HG03025 (cell line): ENCODE results near the gene RBM23.
A peak's percentile ranks its signal among the peaks of the same experiment; 100 is the strongest.
"Not testable (repeated sequence)": the region's sequence is repeated elsewhere in the genome, so short reads cannot be mapped to it uniquely, and the experiment has no call there.

Experiments used
- ATAC-seq: cut with Tn5 transposase; IDR thresholded peaks from one replicate; pipeline ENCODE4 v1.9.1; 2021; ENCODE audit warnings: mild to moderate bottlenecking, moderate library complexity; ENCODE audit not compliant: unreplicated experiment, low FRiP score

The RBM23 gene

DNA sequence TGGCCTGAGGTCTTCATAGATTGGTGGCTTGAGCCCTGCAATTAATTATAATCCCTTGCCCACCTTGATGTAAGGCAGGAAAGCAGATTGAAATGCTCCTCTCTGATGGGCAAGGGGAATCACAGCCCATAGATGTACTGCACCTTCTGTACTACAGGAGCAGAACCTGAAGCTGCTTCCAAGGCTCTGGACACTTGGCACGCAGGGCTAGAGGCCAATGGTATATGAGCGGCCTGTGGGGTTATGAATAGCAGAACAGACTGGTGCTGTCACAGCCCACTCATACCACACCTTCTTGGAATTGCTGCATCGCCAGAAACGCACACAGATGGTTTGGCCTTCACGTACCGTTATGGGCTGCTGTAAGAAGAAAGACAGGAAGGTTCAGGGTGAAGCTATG lies 1.7 kb upstream of the RBM23 start:
- no peak for ATAC-seq

DNA sequence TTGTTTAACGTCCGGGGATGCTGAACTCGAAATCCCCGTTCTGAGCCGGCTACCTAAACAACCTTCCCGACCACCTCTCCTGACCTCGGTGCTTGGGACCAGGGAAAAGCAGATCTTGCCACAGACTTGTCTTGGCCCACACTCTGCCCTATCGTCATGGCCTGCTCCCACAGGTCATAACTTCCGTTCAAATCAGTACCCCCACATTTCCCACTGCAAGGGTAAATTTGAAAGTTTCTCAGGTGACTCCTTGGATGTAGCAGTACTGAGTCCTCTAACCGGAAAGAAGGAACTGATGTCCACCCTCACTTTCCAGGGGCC lies 612 bp upstream of the RBM23 start:
- ATAC-seq = peak; percentile 2

- ATAC-seq = no peak
These were observed 2.9 kb downstream of the RBM23 start for GRCh38 chr14:22915886-22916521.

DNA sequence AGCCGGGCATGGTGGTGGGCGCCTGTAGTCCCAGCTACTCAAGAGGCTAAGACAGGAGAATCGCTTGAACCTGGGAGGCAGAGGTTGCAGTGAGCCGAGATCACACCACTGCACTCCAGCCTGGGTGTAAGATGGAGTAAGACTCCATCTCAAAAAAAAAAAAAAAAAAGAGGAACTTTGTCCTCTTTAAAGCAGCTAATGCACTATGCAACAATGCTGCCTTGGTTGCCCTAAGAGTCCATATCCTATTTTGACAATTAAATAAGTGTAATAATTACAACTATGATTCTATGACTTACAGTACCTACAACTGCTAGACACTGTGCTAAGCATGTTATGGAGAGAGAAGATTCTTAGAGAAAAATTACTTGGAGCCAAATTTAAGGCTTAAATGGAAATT lies 4.1 kb downstream of the RBM23 start:
- not testable (repeated sequence) for ATAC-seq

DNA sequence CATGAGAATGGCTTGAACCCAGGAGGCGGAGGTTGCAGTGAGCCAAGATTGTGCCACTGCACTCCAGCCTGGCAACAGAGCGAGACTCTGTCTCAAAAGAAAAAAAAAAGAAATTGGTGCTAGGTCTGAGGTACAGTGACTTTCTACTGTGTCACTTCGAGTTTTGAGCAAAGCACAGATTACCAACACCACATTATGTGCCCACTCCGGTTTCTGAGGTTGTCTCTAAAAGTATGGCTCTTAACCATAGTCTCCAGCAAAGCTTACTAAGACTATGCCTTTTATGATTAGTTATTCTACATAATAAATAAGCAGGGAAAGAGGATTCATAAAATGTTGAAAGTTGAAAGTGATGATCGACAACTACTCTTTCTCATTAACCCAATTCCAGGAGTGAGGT lies 8.0 kb downstream of the RBM23 start:
- ATAC-seq = no peak

DNA sequence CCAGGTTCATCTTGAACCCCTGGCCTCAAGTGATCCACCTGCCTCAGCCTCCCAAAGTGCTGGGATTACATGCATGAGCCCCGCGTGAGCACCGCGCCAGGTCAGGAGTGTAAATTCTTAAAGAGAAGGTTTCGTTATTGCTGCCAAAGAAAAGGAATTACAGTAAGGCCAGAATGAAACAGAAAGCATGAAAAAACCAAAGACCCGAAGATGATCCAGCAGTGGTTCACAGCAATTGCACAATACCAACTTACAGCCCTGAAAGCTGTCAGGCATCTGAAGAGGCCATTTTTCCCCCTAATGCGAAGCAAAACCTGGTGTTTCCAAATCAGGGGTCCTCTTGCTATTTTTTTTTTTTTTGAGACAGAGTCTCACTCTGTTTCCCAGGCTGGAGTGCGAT lies 10.3 kb downstream of the RBM23 start:
- no peak for ATAC-seq

DNA sequence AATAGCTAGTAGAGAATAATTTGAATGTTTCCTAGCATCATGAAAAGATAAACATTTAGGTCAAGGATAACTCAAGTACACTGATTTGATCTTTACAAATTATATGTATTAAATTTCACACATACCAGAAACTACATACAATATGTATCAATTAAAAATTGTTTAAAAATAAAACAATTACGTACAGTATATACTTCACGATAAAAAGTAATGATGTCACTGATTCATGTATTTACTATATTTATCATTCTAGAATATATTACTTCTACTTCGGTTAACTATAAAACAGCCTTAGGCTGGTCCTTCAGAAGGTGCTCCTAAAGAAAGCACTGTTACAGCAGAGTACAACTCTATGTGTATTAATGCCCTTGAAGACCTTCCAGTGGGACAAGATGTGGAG lies 11.5 kb downstream of the RBM23 start:
- no peak for ATAC-seq

DNA sequence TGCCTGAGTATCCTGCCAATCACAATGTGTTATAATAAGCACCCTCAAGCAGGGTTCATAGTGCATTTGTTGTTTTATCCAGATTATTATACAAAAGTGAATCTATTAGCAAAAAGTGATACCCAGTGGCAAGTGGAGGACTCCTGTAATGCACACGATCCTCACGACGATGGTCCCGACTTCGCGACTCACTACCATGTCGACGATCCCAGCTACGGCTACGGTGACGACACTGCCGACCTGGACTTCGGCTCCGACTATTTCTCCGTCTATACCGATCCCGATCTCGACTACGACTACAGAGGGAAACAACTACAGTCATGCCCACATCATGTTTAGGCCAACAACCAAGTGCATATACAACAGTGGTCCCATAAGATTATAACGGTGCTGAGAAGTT lies 12.9 kb downstream of the RBM23 start:
- ATAC-seq = no peak

- no peak for ATAC-seq
These were observed 13.3 kb downstream of the RBM23 start for GRCh38 chr14:22905627-22906026.

DNA sequence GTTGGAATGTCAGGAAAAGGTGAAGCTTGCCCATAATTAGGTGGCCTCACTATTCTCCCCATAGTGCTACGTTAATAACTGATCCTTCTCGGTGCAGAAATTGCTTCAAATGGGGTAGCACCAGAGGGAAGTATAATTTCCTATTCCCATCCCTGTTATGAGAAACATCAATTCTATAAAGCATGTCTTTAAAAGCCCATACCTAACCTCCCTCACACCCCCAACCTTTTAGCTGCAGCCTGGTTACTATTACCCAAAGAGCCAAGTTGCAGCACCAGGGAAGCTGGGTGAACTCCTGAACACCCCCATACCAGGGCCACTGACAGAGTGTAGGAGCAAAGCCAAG lies 15.2 kb downstream of the RBM23 start:
- ATAC-seq = no peak

- no peak for ATAC-seq
These were observed 17.1 kb downstream of the RBM23 start for GRCh38 chr14:22901799-22902198.

- ATAC-seq = no peak
These were observed 18.7 kb downstream of the RBM23 start for GRCh38 chr14:22900081-22900799.

GRCh38 chr14:22898302-22899090 lies 20.5 kb downstream of the RBM23 start:
- ATAC-seq = no peak

- ATAC-seq = no peak
These were observed 21.6 kb downstream of the RBM23 start for GRCh38 chr14:22897357-22897756.

DNA sequence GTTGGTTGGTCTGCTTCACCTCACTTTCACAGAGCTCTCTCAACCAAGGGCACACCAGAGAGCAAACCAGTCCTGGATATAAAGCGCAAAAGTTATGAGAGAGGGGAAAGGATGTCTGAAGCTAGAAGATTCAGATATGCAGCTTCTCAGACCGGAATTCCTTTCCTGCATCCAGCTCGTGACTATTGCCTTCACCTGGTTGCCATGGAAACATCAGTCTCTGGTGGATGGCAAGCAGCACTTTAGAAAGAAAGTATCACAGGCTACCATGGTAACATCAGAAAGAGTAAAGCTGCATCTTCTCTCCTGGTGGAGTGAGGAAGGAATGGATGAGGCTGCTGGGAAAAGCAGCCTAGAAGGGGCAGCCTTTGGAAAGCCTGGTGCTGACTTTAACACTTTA lies 22.2 kb downstream of the RBM23 start:
- ATAC-seq = no peak

- no peak for ATAC-seq
These were observed 22.6 kb downstream of the RBM23 start for GRCh38 chr14:22896356-22896755.

- no peak for ATAC-seq
These were observed 23.5 kb downstream of the RBM23 start for GRCh38 chr14:22895402-22895801.

DNA sequence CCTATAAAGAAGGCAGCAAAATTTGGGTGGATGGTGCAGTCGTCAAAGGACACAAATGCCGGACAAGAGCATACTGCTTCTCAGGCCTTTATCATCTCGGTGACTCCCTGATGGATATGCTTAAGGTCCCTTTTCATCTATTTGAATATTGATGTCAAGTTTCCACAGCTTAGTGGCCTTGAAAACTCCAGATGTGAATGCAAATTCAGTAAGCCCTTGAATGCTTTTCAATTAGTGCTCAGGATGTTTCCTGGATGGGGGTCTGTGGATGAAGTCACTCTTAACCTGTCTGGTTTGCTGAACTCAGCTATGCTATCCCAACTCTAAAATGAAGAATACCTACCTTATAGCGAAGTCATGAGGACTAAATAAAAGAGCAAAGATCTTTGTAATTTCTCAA lies 25.2 kb downstream of the RBM23 start:
- ATAC-seq = no peak

- no peak for ATAC-seq
These were observed 26.5 kb downstream of the RBM23 start for GRCh38 chr14:22892488-22892887.

GRCh38 chr14:22890416-22890815 lies 28.5 kb downstream of the RBM23 start:
- no peak for ATAC-seq

DNA sequence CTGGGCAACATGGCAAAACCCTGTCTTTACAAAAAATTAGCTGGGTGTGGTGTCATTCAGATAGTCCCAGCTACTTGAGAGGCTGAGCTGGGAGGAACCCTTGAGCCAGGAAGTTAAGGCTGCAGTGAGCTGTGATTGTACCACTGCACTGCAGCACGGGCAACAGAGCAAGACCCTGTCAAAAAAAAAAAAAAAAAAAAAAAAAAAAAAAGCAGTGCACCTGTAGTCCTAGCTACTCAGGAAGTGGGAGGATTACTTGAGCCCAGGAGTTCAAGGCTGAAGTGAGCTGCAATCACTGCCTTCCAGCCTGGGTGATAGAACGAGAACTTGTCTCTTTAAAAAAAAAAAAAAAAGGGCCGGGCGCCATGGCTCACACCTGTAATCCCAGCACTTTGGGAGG lies 30.3 kb downstream of the RBM23 start:
- ATAC-seq = no peak

DNA sequence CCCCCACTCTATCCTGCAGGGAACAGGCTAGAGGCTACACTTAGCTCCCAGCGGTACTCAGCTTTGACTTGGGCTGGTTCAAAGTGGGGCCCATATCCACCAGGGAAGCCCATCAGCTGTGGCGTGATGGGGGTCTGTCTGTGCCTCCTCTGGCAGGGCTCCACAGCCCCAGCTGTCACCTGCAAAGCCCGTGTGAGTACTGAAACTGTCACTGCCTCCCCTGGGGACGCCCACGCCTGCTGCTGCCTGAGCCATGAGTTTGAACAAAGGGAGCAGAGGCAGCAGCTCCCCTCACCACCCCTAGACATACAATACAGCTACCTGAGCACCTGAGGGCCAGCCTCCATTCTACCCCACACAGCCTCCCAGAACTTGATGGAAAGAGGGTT lies 31.0 kb downstream of the RBM23 start:
- ATAC-seq = peak; percentile 34
